ACHN (cell line): ENCODE measurements around the gene C1orf87.
A peak's percentile ranks its signal among the peaks of the same experiment; 100 is the strongest.

Source experiments
- DNase-seq: peaks from one replicate; pipeline ENCODE4 v3.0.0-alpha.2; 2015
- in situ Hi-C: cut with HindIII; loops from 2 replicates; pipeline ENCODE4 v1.10.0; 2017; ENCODE audit warnings: low sequenced_read_pairs, low pct_ligation_motif_present, low pct_unique_long_range_greater_than_20kb

The C1orf87 gene

DNA sequence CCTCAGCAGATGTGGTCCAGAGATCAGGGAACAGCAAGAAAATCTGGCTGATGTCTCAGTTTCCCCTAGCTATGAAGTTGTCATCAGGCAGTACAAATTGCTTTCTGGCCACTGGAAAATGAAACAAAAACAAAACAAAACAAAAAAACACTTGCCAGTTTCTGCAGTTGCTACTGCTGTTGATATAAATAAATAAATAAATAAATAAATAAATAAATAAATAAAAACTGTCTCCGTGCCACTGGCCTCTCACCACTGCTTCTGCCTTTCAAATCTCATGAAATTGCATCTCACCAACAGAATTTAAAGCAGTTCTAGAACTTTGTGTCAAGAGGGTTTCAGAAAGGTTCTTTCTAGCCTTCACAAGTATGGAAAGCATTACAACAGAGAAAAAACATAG, 62.9 kb downstream of the C1orf87 start:
- no peak for DNase-seq
- in situ Hi-C loops = no loop called here

DNA sequence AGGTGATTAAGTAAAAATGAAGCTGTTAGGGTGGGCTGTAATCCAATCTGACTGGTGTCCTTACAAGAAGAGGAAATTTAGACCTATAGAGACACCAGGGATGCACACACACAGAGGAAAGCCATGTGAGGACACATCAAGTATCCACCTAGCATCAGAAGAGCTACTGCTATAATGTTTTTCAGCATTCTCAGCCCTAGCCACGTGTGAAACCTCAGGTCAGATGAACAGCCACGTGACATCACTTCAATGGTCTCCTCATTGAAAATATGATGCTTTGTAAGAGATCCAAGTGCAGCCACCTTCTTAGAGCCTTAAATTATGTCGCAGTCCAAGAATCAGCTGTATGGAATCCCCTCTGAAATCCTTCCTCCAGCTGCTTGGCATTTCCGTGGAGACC, 65.1 kb downstream of the C1orf87 start:
- in situ Hi-C loops = no loop called here
- DNase-seq = no peak

DNA sequence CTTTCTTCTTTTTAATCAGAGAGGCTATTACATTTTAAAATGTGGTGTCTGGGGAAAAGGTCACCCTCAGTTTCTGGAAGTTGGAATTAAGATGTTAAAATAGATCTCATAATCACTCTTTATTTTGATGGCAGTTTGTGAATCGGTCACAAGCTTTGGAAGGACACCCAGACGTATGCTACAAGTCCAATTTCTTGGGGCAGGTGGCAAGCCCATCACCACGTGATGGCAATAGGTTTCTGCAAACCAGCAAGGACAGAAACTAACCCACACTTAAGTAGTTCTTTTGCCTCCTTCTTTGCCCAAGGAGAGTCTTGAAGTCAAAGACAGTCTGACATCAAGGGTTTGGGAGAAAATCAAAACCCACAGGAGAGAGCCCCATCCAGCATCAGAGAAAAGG, 72.9 kb downstream of the C1orf87 start:
- in situ Hi-C loops = no loop called here
- DNase-seq = no peak

DNA sequence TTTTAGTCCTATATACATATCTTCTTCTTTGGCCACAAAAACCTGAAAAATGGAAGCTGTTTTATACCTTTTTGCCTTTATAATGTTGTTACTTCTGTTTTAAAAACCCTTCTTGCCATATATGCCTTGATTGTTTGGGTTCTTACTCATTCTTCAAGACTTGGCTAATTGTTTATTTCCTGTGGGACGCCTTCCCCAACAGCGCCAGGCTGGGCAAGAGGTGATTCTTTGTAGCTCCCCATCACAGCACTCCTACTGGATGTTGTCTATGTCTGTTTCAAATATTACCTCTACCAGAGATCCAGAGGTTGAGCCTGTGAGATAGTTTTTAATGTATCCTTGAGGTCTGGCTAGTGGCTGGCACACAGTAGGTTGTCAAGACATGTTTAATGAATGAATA, 73.8 kb downstream of the C1orf87 start:
- DNase-seq = no peak
- in situ Hi-C loops = no loop called here

DNA sequence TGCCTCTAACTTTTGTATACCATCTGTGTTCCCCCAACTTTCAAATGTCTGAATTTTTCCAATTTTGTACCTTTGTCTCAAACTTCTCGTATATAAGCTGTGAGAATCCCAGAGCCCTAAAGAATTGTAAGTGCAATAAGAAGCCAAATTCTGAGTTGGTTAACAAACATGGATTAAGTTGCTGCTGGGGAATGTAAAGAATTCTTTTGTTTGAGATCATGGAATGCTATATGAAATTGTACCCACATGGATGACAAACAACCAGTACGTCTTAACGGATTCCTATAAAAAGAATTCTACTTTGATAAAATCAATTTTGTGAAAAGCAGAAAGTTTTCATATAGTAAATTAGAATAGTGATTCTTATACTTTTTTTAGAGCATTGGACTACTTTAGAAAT, 74.6 kb downstream of the C1orf87 start:
- DNase-seq = no peak
- in situ Hi-C loops = no loop called here

DNA sequence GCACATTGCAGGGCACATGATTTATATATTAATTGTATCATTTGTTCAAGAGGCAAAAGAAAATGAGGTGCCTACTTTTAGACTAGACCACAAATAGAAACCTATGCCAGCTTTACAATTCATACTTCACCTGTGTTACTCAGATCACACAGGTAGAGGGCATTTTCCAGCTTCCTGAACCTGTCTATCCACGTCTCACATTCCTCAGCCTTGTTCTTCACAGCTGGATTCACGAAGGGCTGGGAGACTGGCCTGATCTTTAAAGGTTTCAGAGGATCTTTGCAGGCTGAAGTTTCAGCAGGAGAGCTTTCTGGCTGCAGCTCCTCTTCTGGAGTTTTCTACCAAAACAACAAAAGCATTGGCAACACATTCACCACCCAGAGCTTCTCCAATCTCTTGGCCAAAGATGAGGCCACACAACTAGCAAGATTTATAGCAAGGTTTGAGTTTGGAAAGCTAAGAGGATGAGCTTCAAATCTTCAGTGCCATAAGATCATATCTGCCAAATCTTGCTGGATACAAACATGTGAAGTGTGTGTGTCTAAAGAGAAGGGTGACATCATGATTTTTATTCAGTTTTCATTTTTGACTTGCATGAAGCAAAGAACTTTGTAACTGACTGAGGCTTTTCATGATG, 76.0 kb downstream of the C1orf87 start:
- DNase-seq = no peak
- in situ Hi-C loops = no loop called here

DNA sequence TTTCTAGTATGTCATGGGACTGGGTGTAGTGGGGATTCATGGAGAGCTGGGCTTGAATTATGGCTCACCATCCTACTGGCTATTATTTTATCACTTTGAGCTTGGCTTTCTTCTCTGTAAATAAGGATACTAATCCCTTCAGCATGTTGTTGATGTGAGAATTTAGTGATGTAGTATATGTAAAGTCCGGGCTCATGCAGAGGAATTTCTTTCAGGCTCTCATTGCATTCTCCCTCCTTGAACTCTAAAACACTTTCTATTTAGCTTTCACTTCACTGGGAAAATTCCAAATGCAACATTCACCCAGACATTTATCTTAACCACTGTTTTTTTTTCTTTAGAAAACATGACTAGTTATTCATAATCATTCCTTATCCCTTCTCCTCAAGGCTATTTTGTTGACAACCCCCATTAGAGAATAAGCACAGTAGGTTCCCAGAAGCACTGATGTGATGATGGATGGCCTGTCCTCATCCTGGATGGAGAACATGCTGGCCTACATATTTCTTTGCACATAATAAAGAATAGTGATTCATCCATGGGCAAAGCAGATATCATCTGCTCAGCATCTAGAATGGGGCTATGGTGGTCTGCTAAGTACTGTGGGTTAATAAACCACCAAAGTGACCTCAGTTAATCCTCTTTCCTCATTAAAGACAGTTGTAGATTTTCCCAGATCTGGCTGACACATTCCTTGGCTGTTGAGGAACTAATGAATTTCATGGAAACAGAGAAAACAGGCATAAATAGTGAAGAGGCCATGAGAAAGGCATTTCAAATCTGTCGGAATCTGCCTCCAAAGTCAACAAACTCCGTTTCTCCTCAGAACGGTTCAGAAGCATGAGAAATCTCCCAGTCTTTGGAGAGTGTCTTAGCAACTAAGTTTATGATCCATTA, 79.0 kb downstream of the C1orf87 start:
- in situ Hi-C loops = no loop called here

DNA sequence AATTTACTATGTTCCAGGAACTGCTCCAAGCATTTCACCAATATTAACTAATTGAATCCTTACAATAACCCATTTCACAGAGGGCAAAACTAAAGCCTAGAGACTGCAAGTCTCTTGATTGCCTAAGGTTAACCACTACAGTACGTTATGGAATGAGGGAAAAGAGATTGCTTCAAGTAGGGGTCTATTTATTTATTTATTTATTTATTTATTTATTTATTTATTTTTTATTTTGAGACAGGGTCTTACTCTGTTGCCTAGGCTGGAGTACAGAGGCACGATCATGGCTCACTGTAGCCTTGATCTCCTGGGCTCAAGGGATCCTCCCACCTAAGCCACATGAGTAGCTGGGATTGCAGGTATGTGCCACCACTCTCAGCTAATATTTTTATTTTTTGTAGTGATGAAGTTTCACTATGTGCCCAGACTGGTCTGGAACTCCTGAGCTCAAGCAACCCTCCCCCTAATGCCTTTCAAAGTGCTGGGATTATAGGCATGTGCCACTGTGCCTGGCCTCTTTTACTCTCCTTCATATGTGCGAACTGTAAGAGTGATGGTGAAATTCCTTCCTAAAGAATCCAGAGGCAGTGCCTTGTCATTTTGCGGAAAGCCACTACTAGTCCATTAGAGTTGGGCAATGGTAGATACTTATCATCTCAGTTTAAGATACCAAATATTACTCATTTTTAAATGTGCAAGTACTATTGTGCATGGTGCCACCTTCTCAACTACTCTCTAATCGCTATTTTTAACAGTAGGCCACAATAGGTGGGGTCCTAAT, 81.3 kb downstream of the C1orf87 start:
- in situ Hi-C loops = no loop called here
- DNase-seq = no peak

More for the DNA sequence above, 79.0 kb downstream of the C1orf87 start:
- DNase-seq = no peak

DNA sequence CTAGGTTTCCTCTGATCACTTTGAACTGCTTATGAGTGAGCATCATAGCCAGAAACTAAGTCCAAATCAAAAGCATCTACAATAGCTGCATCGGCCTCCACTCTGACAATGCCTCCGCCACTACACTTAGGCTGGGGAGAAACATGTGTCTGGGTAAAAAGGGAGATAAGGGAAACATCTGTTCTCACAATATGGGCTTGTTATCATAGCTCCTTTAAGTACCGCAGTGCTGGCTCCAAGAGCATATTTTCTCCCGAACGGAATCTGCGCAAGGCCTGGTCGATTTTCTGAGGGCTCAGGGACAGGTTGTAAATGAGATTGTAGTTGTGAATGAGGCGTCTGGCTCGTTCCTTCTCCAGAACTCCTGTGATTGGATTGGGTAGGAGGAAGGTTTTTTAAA, 83.1 kb downstream of the C1orf87 start:
- no peak for DNase-seq
- in situ Hi-C loops = no loop called here

DNA sequence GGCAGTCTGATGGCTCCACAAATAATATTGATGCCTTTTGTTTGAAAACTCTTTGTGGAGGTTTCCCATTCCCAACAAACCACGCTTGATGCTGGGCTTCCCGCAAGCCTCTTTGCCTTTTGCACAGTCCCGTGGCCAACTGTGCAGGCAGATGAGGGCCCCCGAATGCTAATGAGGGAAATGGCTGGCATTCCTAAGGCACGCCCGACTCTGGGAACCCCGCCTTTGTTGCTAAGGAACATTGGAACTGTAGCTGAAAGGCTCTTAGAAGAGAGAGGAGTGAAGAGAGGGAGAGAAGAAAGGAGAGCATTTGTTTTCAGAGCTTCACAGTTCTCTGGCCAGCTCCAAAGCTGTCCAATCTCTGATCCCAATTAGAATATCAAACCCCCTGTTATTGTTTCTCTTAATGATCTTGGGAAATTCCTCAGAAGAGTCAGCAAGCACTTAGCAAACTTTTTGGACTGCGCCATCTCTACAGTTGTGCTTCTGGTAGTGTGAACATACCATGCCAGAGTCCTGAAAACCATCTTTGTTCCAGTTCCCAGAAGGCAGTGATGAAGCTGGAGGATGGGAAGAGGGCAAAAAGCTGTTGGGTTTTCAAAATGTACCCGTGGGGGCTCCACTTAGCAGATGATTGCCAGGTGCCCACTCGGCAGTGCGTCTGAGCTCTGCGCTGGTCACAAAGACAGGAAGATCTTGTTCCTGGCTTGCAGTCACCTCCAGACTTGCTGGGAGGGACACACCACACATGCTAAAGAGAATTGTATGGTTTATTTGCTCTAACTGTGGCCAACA, 86.9 kb downstream of the C1orf87 start:
- in situ Hi-C loops = no loop called here
- no peak for DNase-seq

DNA sequence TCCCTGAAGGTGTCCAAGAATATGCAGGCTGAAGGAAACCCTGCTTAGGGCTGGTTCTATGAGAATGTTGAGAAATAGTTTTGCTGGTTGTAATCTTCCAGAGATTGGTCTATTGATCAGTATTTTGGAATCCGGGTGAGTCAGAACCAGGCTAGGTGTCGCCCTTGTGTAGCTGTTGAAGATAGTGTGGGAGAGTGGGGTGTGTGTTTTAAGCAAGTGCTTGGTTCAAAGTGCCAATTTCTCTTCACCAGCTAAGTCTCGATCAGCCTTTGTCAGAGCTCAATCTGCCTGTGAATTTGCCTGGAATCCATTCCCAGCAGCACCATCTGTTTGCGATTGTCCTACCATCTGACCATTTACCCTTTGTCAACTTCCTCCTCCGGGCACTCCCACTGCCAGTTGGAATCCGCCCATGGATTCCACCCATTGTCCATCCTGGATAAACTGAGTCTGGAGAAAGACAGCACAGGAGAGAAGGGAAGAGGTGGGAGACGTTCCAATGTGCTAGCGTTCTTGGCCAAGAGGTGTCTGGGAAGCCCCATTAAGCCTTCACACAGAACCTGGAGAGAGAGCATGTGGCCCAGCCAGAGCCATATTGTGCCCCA, 87.6 kb downstream of the C1orf87 start:
- in situ Hi-C loops = no loop called here
- no peak for DNase-seq

DNA sequence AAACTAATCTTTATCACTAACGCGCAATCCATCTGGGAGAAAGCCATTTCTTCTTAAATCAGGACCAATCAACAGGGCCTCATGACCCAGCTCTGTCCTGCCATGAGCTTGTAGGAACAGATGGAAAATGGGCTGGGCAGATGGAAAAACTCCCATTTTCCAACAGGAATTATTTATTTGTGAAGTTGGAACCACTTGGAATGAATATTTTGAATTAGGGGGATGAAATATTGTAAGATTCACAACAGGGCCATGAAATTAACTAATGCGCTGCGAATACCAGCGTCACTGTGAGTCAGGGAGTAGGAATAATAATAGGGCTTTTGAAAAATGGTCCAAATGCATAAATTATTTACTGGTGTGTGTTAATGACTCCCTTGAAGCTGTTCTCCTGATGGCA, 93.9 kb downstream of the C1orf87 start:
- in situ Hi-C loops = no loop called here
- DNase-seq = no peak

DNA sequence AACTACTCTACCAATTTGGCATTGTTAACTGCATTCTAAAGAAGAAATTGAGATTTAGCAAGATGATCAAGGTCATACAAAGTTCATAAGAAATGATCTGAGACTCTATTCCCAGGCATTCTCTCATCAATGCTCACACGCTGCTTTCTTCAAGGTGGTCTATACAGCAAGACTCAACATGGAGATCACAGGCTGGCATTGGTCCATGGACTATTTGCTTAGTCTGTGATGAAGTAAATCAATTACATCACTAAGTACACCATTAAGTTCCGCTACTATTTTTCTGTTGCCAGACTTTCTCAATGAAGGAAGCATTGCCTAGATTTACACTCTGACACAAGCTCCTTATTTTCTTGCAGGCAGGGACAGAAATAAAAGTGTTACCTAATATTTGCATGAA, 95.1 kb downstream of the C1orf87 start:
- in situ Hi-C loops = no loop called here
- no peak for DNase-seq

DNA sequence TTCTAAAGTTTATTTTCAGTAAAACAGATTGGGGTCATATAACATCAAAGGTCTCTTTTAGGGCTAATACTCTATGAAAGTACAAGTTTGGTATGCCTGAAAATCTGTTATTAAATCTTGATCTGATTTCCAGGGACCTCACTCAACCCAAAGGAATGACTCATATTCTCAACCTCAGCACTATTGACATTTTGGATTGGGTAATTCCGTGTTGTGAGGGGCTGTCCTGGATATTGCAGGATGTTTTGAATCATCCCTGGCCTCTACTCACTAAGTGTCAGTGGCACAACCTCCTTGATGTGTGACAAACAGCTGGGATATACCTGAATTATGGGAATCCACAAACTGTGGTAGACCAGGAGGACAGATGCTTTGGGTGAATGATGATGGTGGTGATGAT, 95.5 kb downstream of the C1orf87 start:
- in situ Hi-C loops = no loop called here
- DNase-seq = no peak

DNA sequence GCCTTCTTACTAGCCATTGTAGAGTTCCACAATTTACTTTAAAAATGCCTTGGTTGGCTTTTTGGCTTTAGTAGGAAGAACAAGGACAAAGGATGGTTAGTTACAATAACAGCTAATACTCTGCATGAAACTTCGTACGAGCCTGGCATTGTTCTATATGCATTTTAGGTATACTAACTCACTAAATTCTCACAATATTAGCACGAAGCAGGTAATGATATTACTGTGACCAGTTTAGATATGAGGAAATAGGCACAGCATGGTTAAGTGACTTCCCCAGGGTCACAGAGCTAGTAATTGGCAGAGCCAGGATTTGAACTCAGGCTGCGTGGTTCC, 96.5 kb downstream of the C1orf87 start:
- no peak for DNase-seq
- in situ Hi-C loops = no loop called here

DNA sequence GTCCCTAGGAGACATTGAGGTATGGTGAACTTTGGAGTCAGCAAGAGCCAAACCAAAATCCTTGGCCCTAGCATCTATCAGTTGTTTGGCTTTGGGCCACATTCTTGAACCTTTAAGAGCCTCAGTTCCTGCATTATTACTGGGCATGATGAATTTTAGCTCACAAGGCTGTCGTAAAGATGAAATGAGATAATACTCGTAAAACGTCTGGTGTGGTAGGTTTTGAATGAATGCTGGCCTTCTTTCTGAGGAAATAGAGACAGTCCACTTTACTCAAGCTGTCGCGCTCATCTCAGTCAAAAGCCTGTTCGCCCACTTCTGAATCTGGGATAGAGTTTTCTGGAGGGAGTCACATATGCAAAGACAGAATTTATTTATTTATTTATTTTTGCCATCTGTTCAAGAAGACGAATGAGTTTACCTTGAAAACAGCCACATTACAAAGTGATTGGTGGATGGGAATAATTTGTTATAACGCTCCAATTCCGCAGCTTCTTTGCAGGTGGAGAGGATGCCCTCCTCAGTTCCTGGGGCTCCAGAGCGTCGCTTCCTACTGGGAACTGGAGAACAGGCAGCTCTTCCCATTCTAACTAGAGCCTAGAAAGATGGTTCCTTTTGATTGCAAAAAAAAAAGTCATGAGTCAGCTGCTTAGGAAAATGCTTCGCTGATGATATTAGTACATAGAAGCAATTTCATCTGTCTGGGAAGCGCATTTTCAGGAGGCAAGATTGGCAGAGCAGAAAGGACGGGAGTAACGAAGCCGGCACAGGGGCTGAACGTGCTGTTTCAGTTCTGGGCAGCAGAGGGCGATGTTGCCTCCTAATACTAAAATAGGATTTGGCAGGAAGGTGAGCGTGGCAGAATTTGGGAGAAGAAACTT, 97.1 kb downstream of the C1orf87 start:
- in situ Hi-C loops = no loop called here

DNA sequence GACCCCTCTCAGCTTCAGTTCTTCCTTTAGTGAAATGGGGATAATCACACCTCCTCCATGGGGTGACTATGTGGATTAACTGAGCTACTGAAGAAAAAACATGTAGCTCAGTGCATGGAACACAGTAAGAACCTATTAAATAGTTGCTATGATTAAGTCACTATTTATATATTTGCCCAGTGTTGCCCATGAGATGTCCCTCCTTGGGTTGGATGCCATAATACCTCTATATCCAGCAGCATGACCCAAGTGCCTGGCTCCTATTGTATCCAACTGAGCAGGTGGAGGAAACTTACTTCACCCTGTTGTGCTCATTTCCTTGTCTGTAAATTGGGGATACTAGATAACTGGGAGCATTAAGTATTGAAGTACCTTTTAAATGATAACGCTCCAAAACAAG, 99.9 kb downstream of the C1orf87 start:
- in situ Hi-C loops = no loop called here

More for the DNA sequence above, 97.1 kb downstream of the C1orf87 start:
- DNase-seq = peak; percentile 45

More for the DNA sequence above, 99.9 kb downstream of the C1orf87 start:
- no peak for DNase-seq
